K562 (cell line): ENCODE results near the gene MRTFB. TPM values are rescaled to one million over a fixed set of nuclear protein-coding genes. Genes with fewer than 3 reads are reported as not detected.

Experiments
- U2AF1 ChIP-seq: fragments of 200-400 bp; formaldehyde crosslinking; optimal IDR thresholded peaks from 2 replicates; pipeline ENCODE3; 2017; ENCODE audit warnings: mild to moderate bottlenecking, low read depth, low read length, moderate library complexity
- ZNF584 ChIP-seq: fragments of 200-800 bp; sonication (Bioruptor generic); IDR thresholded peaks from 2 replicates; pipeline ENCODE4 v1.6.1; 2016; ENCODE audit warnings: low read depth, mild to moderate bottlenecking, missing genetic modification characterization, missing compliant biosample characterization
- ZNF699 ChIP-seq: fragments of 250-450 bp; sonication (Bioruptor Pico); IDR thresholded peaks from 2 replicates; pipeline ENCODE4 v1.8.0; 2021; ENCODE audit warnings: mild to moderate bottlenecking, moderate library complexity; ENCODE audit not compliant: insufficient replicate concordance
- polyA plus RNA-seq, 8 experiments: library from polyadenylated mRNA; depleted of rRNA in 4 of 8; stranded (reverse) in 5 of 8; unstranded in 3 of 8; fragments of >200 nt; fragmentation: Nextera tagmentation in 2 of 8; fragmentation: Illumina TruSeq in 1 of 8; extraction: Ambion mirVana in 2 of 8; extraction: Trizol in 1 of 8; gene quantifications; 2 replicates each; pipeline versions ENCODE4 v1.2.1 to v1.2.3, GENCODE V29; 2011 to 2014; ENCODE audit warnings: inconsistent platforms in 1 of 8, missing spikeins in 1 of 8
- total RNA-seq, 7 experiments: library from RNA; depleted of rRNA in 6 of 7; stranded (reverse); fragments of >200 nt in 6 of 7; fragmentation: Illumina TruSeq in 2 of 7; extraction: Trizol in 2 of 7; gene quantifications; 2 replicates each; pipeline versions ENCODE4 v1.2.1 to v1.2.3, GENCODE V29; 2011 to 2021; ENCODE audit warnings: low replicate concordance in 1 of 7
- TF ChIP-seq, protein P1 (sequence below): sonication (generic); formaldehyde crosslinking; IDR thresholded peaks from 2 replicates; pipeline ENCODE4 v1.8.0; 2023; ENCODE audit warnings: mild to moderate bottlenecking, missing genetic modification reagents
- TF ChIP-seq, protein P2 (sequence below): sonication (generic); formaldehyde crosslinking; IDR thresholded peaks from 2 replicates; pipeline ENCODE4 v1.8.0; 2022; ENCODE audit warnings: mild to moderate bottlenecking, missing genetic modification reagents
- TF ChIP-seq, protein P3 (sequence below), 2 experiments: fragments of 450-650 bp in 1 of 2; sonication (generic) in 1 of 2; formaldehyde crosslinking; conservative IDR thresholded peaks; 2 replicates each; pipeline versions ENCODE4 v1.4.0 to v1.8.1; 2020 to 2022; ENCODE audit warnings: mild to moderate bottlenecking in 1 of 2, missing genetic modification reagents in 1 of 2

The MRTFB gene
- total and polyA plus RNA-seq, 9 of the 15 experiments (the other 6 are each of a cell fraction or from before 2014, with no cell fraction given) = 2.2 to 12.7 (median 7.0) TPM

DNA sequence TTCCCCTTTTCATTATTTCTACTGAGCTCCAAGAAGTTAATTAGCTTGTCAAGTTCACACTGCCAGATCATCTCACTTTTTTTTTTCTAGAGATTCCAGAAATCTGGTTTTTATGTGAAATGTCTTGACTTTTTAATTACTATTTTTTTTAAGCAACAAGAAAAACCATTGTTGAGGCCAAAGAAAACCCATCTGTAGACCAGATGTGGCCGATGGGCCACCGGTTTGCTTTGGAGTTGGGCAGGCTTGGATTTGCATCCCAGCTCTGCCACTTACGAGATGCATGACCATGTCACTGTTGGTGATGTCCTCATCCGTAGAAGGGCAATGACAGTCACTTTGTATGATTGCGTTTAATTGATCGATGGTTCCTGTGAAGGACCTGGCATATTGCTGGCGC lies 34.2 kb upstream of the MRTFB start (continued):
- TF ChIP-seq, protein P1, sequence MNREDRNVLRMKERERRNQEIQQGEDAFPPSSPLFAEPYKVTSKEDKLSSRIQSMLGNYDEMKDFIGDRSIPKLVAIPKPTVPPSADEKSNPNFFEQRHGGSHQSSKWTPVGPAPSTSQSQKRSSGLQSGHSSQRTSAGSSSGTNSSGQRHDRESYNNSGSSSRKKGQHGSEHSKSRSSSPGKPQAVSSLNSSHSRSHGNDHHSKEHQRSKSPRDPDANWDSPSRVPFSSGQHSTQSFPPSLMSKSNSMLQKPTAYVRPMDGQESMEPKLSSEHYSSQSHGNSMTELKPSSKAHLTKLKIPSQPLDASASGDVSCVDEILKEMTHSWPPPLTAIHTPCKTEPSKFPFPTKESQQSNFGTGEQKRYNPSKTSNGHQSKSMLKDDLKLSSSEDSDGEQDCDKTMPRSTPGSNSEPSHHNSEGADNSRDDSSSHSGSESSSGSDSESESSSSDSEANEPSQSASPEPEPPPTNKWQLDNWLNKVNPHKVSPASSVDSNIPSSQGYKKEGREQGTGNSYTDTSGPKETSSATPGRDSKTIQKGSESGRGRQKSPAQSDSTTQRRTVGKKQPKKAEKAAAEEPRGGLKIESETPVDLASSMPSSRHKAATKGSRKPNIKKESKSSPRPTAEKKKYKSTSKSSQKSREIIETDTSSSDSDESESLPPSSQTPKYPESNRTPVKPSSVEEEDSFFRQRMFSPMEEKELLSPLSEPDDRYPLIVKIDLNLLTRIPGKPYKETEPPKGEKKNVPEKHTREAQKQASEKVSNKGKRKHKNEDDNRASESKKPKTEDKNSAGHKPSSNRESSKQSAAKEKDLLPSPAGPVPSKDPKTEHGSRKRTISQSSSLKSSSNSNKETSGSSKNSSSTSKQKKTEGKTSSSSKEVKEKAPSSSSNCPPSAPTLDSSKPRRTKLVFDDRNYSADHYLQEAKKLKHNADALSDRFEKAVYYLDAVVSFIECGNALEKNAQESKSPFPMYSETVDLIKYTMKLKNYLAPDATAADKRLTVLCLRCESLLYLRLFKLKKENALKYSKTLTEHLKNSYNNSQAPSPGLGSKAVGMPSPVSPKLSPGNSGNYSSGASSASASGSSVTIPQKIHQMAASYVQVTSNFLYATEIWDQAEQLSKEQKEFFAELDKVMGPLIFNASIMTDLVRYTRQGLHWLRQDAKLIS = no peak
- TF ChIP-seq U2AF1 = no peak
- TF ChIP-seq ZNF584 (CRISPR knock-in tag) = no peak
- TF ChIP-seq, protein P2, sequence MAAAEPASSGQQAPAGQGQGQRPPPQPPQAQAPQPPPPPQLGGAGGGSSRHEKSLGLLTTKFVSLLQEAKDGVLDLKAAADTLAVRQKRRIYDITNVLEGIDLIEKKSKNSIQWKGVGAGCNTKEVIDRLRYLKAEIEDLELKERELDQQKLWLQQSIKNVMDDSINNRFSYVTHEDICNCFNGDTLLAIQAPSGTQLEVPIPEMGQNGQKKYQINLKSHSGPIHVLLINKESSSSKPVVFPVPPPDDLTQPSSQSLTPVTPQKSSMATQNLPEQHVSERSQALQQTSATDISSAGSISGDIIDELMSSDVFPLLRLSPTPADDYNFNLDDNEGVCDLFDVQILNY (CRISPR knock-in tag) = no peak
- TF ChIP-seq, protein P3, sequence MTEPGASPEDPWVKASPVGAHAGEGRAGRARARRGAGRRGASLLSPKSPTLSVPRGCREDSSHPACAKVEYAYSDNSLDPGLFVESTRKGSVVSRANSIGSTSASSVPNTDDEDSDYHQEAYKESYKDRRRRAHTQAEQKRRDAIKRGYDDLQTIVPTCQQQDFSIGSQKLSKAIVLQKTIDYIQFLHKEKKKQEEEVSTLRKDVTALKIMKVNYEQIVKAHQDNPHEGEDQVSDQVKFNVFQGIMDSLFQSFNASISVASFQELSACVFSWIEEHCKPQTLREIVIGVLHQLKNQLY (CRISPR knock-in tag; conservative IDR thresholded peaks at IDR 0.05) = no peak
- no peak for TF ChIP-seq ZNF699
